ENCODE measurements around the gene SPEG.

SPEG gene

DNA sequence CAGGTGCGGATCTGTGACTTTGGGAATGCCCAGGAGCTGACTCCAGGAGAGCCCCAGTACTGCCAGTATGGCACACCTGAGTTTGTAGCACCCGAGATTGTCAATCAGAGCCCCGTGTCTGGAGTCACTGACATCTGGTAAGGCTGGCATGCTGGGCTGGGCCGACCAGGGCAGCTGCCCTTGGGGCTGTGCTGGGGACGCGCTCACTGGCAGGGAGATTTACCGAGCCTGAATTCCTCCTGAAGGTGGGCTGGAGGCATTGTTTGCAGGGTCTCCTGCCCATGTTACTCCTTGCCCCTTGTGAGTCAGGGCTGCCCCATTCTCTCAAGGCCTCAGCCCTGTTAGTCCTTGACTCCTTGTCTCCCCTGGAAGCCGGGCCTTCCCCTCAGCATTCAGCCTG, 45.4 kb downstream of the SPEG start:
- no peak for DNase-seq (ENCODE audit: low read depth)

DNA sequence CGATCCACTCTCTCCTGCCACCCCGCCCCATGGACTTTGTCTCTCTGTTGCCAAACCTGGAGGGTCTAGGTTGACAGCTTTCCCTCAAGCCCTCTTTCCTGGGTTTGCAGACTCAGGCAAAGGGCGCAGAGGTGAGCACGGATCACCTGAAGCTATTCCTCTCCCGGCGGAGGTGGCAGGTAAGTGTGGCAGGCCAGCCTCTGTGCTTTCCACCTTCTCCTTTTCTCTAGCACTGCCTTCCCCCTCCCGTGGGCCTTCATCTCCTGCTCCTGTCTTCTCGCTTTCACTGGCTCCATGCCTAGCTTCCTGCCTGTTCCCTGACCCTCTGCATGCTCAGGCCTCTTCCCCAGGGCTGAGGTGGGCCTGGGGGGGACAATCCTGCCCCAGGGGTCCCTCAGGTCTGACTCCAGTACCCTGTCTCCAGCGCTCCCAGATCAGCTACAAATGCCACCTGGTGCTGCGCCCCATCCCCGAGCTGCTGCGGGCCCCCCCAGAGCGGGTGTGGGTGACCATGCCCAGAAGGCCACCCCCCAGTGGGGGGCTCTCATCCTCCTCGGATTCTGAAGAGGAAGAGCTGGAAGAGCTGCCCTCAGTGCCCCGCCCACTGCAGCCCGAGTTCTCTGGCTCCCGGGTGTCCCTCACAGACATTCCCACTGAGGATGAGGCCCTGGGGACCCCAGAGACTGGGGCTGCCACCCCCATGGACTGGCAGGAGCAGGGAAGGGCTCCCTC, 48.2 kb downstream of the SPEG start:
- no peak for DNase-seq (ENCODE audit: low read depth)

DNA sequence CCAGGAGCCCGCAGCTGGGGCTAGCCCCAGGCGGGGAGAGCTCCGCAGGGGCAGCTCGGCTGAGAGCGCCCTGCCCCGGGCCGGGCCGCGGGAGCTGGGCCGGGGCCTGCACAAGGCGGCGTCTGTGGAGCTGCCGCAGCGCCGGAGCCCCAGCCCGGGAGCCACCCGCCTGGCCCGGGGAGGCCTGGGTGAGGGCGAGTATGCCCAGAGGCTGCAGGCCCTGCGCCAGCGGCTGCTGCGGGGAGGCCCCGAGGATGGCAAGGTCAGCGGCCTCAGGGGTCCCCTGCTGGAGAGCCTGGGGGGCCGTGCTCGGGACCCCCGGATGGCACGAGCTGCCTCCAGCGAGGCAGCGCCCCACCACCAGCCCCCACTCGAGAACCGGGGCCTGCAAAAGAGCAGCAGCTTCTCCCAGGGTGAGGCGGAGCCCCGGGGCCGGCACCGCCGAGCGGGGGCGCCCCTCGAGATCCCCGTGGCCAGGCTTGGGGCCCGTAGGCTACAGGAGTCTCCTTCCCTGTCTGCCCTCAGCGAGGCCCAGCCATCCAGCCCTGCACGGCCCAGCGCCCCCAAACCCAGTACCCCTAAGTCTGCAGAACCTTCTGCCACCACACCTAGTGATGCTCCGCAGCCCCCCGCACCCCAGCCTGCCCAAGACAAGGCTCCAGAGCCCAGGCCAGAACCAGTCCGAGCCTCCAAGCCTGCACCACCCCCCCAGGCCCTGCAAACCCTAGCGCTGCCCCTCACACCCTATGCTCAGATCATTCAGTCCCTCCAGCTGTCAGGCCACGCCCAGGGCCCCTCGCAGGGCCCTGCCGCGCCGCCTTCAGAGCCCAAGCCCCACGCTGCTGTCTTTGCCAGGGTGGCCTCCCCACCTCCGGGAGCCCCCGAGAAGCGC, 49.1 kb downstream of the SPEG start:
- DNase-seq (ENCODE audit: low read depth) = no peak

DNA sequence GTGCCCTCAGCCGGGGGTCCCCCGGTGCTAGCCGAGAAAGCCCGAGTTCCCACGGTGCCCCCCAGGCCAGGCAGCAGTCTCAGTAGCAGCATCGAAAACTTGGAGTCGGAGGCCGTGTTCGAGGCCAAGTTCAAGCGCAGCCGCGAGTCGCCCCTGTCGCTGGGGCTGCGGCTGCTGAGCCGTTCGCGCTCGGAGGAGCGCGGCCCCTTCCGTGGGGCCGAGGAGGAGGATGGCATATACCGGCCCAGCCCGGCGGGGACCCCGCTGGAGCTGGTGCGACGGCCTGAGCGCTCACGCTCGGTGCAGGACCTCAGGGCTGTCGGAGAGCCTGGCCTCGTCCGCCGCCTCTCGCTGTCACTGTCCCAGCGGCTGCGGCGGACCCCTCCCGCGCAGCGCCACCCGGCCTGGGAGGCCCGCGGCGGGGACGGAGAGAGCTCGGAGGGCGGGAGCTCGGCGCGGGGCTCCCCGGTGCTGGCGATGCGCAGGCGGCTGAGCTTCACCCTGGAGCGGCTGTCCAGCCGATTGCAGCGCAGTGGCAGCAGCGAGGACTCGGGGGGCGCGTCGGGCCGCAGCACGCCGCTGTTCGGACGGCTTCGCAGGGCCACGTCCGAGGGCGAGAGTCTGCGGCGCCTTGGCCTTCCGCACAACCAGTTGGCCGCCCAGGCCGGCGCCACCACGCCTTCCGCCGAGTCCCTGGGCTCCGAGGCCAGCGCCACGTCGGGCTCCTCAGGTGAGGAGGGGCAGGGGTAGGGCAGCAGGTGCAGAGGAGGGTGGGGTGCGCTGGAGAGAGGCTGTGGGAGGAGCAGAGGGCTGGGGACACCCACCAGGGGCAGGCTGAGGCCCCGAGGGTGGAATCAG, 49.9 kb downstream of the SPEG start:
- DNase-seq (ENCODE audit: low read depth) = no peak

DNA sequence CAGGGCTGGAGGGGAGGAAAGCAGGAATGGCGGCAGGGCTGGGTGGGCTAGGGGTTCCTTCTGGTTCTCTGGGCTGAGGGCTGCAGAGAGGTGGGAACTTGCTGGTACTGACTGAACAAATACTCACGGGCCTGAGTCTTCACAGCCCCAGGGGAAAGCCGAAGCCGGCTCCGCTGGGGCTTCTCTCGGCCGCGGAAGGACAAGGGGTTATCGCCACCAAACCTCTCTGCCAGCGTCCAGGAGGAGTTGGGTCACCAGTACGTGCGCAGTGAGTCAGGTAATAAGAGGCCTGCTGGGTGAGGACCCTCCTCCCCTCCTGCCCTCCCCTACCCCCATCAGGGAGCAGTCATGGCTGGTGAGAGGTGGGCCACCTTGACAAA, 50.5 kb downstream of the SPEG start:
- DNase-seq (ENCODE audit: low read depth) = no peak

DNA sequence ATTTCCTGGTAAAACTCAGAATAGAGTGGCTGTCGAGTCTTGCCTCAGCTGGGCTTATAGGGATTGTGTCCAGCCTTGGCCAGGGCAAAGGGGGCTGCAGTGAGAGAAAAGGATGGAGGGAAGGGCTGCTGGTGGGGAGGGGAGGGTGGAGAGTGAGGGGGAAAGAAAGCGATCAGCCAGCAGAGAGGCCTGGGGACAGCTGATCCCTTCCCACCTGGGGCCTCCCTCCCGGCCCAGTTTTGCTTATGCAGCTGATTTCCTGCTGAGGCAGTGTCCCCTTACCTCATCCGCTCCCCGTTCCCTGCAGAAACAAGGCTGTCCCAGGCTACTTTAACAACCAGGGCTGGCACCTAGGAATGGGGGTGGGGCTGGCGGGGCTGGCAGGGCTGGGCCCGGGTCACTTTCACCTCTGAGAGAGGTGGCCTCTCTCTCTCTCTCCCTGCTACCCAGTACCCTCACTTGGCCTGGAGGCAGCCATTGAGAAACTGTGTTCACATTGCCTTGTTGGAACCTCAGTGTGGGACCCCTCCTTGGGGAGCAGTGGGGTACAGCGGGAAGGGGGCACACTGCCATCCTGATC, 51.8 kb downstream of the SPEG start:
- DNase-seq (ENCODE audit: low read depth) = no peak

DNA sequence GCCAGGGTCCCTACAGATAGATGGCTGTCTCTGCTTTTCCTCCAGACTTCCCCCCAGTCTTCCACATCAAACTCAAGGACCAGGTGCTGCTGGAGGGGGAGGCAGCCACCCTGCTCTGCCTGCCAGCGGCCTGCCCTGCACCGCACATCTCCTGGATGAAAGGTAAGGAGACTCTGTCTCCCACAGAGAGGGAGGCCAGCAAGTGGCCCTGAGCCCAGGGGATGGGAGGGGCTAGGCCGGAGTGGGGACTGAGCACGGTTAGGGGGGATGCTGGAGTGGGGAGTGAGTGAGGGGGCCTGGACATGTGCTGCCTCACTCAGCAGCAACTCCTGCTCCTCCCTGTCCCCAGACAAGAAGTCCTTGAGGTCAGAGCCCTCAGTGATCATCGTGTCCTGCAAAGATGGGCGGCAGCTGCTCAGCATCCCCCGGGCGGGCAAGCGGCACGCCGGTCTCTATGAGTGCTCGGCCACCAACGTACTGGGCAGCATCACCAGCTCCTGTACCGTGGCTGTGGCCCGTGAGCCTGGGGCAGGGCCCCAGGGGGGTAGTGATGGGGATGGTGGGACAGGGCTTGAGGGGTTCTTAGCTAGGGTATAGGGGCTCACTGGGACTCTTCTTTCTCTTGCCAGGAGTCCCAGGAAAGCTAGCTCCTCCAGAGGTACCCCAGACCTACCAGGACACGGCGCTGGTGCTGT, 53.7 kb downstream of the SPEG start:
- no peak for DNase-seq (ENCODE audit: low read depth)

DNA sequence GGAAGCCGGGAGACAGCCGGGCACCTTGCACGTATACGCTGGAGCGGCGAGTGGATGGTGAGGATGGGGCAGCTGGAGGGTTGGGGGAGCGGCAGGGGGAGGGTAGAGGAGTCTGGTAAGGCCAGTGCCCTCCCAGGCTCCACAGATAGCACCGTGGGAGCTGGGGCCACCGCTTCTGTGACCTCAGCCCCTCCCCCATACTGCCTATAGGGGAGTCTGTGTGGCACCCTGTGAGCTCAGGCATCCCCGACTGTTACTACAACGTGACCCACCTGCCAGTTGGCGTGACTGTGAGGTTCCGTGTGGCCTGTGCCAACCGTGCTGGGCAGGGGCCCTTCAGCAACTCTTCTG, 54.2 kb downstream of the SPEG start:
- DNase-seq (ENCODE audit: low read depth) = no peak

DNA sequence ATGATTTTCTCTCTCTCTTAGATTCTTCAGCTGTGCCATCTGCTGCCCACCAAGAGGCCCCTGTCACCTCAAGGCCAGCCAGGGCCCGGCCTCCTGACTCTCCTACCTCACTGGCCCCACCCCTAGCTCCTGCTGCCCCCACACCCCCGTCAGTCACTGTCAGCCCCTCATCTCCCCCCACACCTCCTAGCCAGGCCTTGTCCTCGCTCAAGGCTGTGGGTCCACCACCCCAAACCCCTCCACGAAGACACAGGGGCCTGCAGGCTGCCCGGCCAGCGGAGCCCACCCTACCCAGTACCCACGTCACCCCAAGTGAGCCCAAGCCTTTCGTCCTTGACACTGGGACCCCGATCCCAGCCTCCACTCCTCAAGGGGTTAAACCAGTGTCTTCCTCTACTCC, 54.7 kb downstream of the SPEG start:
- DNase-seq (ENCODE audit: low read depth) = no peak

DNA sequence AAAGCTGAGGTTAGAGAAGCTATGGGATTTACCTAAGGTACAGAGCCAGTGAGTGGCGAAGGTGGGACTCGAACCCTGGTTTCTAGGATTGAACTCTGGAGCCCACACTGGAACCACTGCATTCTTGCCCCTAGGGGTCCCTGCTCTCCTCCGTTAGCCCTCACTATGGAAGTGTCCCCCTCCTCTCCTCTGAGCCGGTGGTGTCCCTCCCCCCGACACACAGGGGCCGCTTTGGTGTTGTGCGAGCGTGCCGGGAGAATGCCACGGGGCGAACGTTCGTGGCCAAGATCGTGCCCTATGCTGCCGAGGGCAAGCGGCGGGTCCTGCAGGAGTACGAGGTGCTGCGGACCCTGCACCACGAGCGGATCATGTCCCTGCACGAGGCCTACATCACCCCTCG, 55.5 kb downstream of the SPEG start:
- DNase-seq (ENCODE audit: low read depth) = no peak

DNA sequence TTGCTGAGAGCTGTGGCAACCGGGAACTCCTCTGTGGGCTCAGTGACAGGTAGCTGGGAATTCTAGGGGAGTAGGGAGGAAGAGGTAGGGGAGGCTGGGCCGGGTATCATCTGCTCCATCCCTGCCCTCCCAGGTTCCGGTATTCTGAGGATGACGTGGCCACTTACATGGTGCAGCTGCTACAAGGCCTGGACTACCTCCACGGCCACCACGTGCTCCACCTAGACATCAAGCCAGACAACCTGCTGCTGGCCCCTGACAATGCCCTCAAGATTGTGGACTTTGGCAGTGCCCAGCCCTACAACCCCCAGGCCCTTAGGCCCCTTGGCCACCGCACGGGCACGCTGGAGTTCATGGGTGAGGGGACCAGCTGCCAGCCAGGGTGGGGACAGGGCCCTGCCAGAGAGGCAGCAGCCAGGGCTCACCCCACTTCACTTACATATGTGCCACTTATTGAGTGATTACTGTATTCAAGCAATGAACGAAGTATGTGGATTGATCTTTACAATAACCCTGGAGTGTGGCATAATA, 56.0 kb downstream of the SPEG start:
- DNase-seq (ENCODE audit: low read depth) = no peak

DNA sequence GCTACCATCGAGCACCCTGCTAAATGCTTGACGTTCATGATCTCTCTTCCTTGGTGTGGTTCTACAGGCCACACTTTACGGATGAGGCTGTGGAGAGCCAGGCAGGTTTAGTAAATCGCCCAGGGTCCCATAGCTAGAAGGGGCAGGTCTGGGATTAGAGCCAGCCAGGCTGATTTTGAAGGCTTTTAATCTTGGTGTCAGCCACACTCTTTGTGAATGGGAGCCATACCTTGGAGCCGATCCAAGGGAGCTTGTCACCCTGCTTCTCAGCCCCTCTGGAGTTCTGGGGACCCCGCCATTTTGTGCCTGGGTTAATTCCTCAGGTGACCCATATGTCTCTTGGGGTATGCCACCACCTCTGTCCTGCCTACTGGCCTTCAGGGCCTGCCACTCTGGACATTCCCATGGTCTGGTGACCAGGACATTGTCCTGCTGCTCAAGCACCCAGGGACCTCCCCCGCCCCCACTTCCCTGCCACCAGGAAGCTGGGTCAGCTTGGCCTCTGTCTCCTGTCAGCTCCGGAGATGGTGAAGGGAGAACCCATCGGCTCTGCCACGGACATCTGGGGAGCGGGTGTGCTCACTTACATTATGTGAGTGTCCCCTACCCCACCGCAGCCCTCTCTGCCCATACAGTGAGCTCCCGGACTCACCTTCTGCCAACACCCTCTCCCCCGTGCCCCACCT, 56.8 kb downstream of the SPEG start:
- DNase-seq (ENCODE audit: low read depth) = no peak

DNA sequence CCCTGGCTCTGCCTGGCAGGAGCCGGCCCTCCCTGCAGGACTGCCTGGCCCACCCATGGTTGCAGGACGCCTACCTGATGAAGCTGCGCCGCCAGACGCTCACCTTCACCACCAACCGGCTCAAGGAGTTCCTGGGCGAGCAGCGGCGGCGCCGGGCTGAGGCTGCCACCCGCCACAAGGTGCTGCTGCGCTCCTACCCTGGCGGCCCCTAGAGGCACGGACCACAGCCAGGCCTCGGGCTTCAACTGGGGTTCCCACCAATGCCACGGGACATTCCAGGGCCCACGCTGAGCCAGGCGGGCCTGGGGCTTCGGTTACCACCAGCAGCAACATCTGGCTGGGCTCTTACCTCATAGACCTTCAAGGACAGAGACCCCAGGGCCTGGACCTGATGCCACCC, 57.9 kb downstream of the SPEG start:
- DNase-seq (ENCODE audit: low read depth) = no peak

DNA sequence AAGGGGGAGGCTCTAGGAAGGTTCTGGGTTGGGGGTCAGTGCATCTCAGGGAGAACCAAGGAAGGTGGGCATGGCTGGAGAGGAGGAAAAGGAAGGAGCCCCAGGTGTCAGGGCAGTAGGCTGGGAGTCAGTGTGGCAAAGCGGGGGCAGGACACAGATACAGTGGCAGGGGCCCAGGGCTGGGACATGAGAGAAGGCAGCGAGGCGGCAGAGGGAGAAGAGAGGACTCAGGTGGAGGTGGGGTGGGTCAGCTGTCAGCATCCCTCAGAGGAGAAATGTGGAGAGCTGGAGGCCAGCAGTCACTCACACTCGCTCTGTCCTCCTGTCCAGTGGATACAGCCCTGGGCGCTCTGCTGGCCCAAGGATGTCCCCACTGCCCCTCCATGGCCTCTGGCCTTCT, 58.4 kb downstream of the SPEG start:
- no peak for DNase-seq (ENCODE audit: low read depth)

DNA sequence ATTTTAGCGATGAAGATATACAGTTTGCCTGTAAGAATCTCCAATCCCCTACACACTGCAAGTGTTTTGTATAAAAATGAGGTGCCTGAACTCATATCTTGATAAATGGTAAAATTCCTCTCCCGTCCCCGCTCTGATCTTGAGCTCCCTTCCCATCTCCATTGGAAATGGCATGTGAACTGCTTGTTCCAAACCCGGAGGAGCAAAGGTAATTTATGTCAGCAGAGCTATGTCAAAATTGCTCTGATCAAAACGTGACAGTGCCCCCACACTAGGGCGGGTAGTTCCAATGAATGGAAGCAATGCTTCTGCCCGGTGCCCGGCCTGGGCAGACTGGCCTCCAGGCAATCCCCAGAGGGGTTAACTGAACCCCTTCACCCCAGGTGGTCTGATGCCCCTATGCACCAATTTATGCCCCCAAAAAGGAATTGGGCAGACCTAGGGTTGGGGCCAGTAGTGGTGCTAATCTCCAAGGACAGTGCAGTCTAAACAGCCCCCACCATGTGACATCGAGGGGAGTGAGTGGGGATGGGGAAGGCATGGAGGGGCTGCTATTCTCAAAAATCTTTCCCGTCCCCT, 60.4 kb downstream of the SPEG start:
- DNase-seq (ENCODE audit: low read depth) = no peak

DNA sequence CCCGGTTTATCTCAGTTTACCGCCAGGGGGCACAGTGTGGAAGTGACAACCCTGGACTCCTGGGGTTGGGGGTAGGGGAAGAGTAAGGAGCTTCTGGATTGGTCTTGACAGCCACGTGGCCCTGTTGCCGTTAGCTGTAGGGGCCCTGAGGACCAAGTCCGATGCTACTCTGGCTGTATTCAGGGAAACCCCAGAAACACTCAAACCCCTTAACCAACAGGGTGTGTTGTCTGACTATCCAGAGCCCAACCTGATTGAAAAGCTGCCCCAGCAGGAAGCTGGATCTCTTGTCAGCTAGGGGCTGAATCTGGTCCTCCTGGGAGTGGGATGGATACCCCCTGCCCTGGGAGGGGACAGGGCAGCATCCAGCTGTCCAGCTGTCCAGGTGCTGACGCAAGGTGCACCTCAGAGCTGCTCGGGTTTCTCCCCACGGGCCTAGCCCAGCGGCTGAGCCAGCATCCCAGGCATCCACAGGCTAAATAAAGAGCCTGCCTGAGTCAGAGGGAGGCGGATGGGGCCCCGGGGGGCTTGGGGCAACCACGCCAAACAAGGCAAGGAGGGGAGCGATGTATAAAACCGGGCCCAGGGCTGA, 61.0 kb downstream of the SPEG start:
- DNase-seq (ENCODE audit: low read depth) = peak; percentile 51

DNA sequence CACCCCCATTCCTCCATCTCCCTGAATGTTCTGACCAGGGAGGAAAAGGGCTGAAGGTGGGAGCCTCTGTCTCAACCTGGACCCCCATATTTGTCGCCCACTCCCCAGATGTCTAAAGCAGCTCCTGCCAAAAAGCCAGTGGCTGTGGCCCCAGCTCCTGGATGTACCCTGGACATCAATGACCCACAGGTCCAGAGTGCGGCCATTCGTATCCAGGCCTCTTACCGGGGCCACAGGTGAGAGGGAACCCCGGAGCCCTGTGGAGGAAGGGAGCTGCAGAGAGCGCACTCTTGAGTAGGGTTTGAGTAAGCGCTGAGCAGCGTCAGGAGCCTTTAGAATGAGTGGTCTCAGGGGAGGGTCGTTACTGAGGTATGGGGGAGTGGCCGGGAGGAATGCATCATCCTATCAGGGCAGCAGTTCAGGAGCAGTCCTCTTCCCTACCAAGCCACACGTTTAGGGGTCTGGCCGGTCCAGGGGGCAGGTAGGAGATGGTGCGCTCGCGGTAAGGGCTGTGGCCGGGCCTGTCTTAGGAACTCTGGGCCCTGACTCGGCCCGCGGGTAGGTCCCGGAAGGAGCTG, 61.7 kb downstream of the SPEG start:
- DNase-seq (ENCODE audit: low read depth) = no peak

DNA sequence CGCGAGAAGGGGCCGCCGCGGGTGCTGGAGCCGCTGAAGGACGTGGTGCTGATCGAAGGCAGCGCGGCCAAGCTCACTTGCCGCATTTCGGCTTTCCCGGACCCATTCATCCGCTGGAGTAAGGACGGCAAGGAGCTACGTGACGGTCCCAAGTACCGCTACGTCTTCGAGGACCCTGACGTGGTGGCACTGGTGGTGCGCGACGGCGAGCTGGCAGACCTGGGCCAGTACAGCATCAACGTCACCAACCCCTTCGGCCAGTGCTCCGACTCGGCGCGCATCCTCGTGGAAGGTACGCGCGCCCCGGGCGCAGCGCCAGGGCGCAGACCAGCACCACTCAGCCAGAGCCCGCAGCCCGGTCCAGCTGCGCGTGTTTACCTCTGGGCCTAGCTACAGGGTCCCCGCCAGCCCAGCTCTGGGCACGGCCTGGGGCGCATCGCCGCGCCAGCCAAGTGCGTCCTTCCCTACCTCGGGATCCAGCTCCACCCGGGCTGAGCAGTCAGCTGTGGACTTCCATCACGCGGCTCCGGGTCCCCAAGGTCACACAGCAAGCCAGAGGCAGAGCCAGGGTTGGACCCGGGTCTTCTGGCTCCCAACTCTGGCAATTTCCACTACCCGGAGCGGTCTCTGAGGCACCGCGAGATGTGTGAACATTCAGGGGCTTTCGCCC, 62.3 kb downstream of the SPEG start:
- no peak for DNase-seq (ENCODE audit: low read depth)
